OCI-LY1 (cell line): Measurements from ENCODE around the gene LIN28B.

Experiments
- CTCF ChIP-seq: fragments of 200-600 bp; sonication (generic), shearing (Covaris generic); IDR thresholded peaks from 2 replicates; pipeline ENCODE4 v1.5.1; 2017; ENCODE audit warnings: mild to moderate bottlenecking, antibody characterized with exemption, low read length, moderate library complexity, mixed read lengths
- EZH2 ChIP-seq: fragments of 200-600 bp; sonication (generic), shearing (Covaris generic); IDR thresholded peaks from 2 replicates; pipeline ENCODE4 v1.8.0; 2017; ENCODE audit warnings: borderline replicate concordance, mixed run types, mild to moderate bottlenecking, antibody characterized with exemption, low read length, moderate library complexity, mixed read lengths

- TF ChIP-seq CTCF (no peak), EZH2 (no peak)
These were observed 109.3 kb downstream of the LIN28B start for GRCh38 chr6:105066233-105066632.
